ENCODE measurements around the gene ABHD11.

The ABHD11 gene

GRCh38 chr7:73712773-73713172 is 25.8 kb downstream of the ABHD11 start:
- peaks cover 14 to 20% of the 10 kb centered on the region in 2 donors for H3K4me1 ChIP-seq (ENCODE audit: control insufficient read depth in 1 of 2, insufficient read depth in 2 of 2, low read length in 2 of 2)
- H3K9me3 ChIP-seq (ENCODE audit: control insufficient read depth in 1 of 2, low read length in 2 of 2): no peaks in the 10 kb centered on the region
- H3K27ac ChIP-seq (ENCODE audit: low read depth, low read length): no peak overlapping the region
- no peak overlapping the region for H3K9ac ChIP-seq (ENCODE audit: low read depth in 1 of 2, low read length in 2 of 2)
- H3K36me3 ChIP-seq (ENCODE audit: control insufficient read depth in 1 of 2, insufficient read depth in 2 of 2, low read length in 2 of 2): no peaks in the 10 kb centered on the region
- no peaks in the 10 kb centered on the region for H3K27me3 ChIP-seq (ENCODE audit: control insufficient read depth in 1 of 2, insufficient read depth in 2 of 2, low read length in 2 of 2)
- no peak overlapping the region for H3K4me3 ChIP-seq (ENCODE audit: low read depth in 1 of 2, low read length in 2 of 2)

- Histone ChIP-seq H3K9me3 (ENCODE audit: control insufficient read depth in 1 of 2, low read length in 2 of 2) (no peaks in the 10 kb centered on the region), H3K9ac (ENCODE audit: low read depth in 1 of 2, low read length in 2 of 2) (no peak overlapping the region), H3K4me3 (ENCODE audit: low read depth in 1 of 2, low read length in 2 of 2) (no peak overlapping the region), H3K27me3 (ENCODE audit: control insufficient read depth in 1 of 2, insufficient read depth in 2 of 2, low read length in 2 of 2) (no peaks in the 10 kb centered on the region), H3K27ac (ENCODE audit: low read depth, low read length) (no peak overlapping the region), H3K4me1 (ENCODE audit: control insufficient read depth in 1 of 2, insufficient read depth in 2 of 2, low read length in 2 of 2) (peaks cover 6 to 12% of the 10 kb centered on the region in 2 donors), H3K36me3 (ENCODE audit: control insufficient read depth in 1 of 2, insufficient read depth in 2 of 2, low read length in 2 of 2) (no peaks in the 10 kb centered on the region)
Observed at GRCh38 chr7:73708961-73709549, 29.5 kb downstream of the ABHD11 start.

- H3K27ac ChIP-seq (ENCODE audit: low read depth, low read length): no peak overlapping the region
- H3K9ac ChIP-seq (ENCODE audit: low read depth in 1 of 2, low read length in 2 of 2): peak overlapping the region in 1 of 2 donors; percentile 47
- H3K4me3 ChIP-seq (ENCODE audit: low read depth in 1 of 2, low read length in 2 of 2): no peak overlapping the region
- H3K9me3 ChIP-seq (ENCODE audit: control insufficient read depth in 1 of 2, low read length in 2 of 2): no peaks in the 10 kb centered on the region
- H3K36me3 ChIP-seq (ENCODE audit: control insufficient read depth in 1 of 2, insufficient read depth in 2 of 2, low read length in 2 of 2): no peaks in the 10 kb centered on the region
- peaks cover 17 to 22% of the 10 kb centered on the region in 2 donors for H3K4me1 ChIP-seq (ENCODE audit: control insufficient read depth in 1 of 2, insufficient read depth in 2 of 2, low read length in 2 of 2)
- no peaks in the 10 kb centered on the region for H3K27me3 ChIP-seq (ENCODE audit: control insufficient read depth in 1 of 2, insufficient read depth in 2 of 2, low read length in 2 of 2)
Observed at GRCh38 chr7:73707045-73707631, 31.5 kb downstream of the ABHD11 start.

GRCh38 chr7:73706126-73707044 is 32.2 kb downstream of the ABHD11 start:
- H3K9me3 ChIP-seq (ENCODE audit: control insufficient read depth in 1 of 2, low read length in 2 of 2): no peaks in the 10 kb centered on the region
- H3K27ac ChIP-seq (ENCODE audit: low read depth, low read length): no peak overlapping the region
- peaks cover 24 to 28% of the 10 kb centered on the region in 2 donors for H3K4me1 ChIP-seq (ENCODE audit: control insufficient read depth in 1 of 2, insufficient read depth in 2 of 2, low read length in 2 of 2)
- H3K4me3 ChIP-seq (ENCODE audit: low read depth in 1 of 2, low read length in 2 of 2): no peak overlapping the region
- no peaks in the 10 kb centered on the region for H3K27me3 ChIP-seq (ENCODE audit: control insufficient read depth in 1 of 2, insufficient read depth in 2 of 2, low read length in 2 of 2)
- H3K9ac ChIP-seq (ENCODE audit: low read depth in 1 of 2, low read length in 2 of 2): no peak overlapping the region
- no peaks in the 10 kb centered on the region for H3K36me3 ChIP-seq (ENCODE audit: control insufficient read depth in 1 of 2, insufficient read depth in 2 of 2, low read length in 2 of 2)

- Histone ChIP-seq H3K27ac (ENCODE audit: low read depth, low read length) (no peak overlapping the region), H3K27me3 (ENCODE audit: control insufficient read depth in 1 of 2, insufficient read depth in 2 of 2, low read length in 2 of 2) (no peaks in the 10 kb centered on the region), H3K9ac (ENCODE audit: low read depth in 1 of 2, low read length in 2 of 2) (no peak overlapping the region), H3K4me3 (ENCODE audit: low read depth in 1 of 2, low read length in 2 of 2) (no peak overlapping the region), H3K9me3 (ENCODE audit: control insufficient read depth in 1 of 2, low read length in 2 of 2) (no peaks in the 10 kb centered on the region), H3K4me1 (ENCODE audit: control insufficient read depth in 1 of 2, insufficient read depth in 2 of 2, low read length in 2 of 2) (peaks cover 24 to 28% of the 10 kb centered on the region in 2 donors), H3K36me3 (ENCODE audit: control insufficient read depth in 1 of 2, insufficient read depth in 2 of 2, low read length in 2 of 2) (no peaks in the 10 kb centered on the region)
Observed at GRCh38 chr7:73705551-73705920, 33.1 kb downstream of the ABHD11 start.

- Histone ChIP-seq H3K36me3 (ENCODE audit: control insufficient read depth in 1 of 2, insufficient read depth in 2 of 2, low read length in 2 of 2) (no peaks in the 10 kb centered on the region), H3K4me3 (ENCODE audit: low read depth in 1 of 2, low read length in 2 of 2) (peak overlapping the region in 1 of 2 donors; percentile 15), H3K9ac (ENCODE audit: low read depth in 1 of 2, low read length in 2 of 2) (peak overlapping the region in 1 of 2 donors; percentile 4), H3K27ac (ENCODE audit: low read depth, low read length) (no peak overlapping the region), H3K27me3 (ENCODE audit: control insufficient read depth in 1 of 2, insufficient read depth in 2 of 2, low read length in 2 of 2) (no peaks in the 10 kb centered on the region), H3K9me3 (ENCODE audit: control insufficient read depth in 1 of 2, low read length in 2 of 2) (no peaks in the 10 kb centered on the region), H3K4me1 (ENCODE audit: control insufficient read depth in 1 of 2, insufficient read depth in 2 of 2, low read length in 2 of 2) (peaks cover 24 to 28% of the 10 kb centered on the region in 2 donors)
Observed at GRCh38 chr7:73704640-73705550, 33.7 kb downstream of the ABHD11 start.

GRCh38 chr7:73703757-73704639 is 34.6 kb downstream of the ABHD11 start:
- no peak overlapping the region for H3K27ac ChIP-seq (ENCODE audit: low read depth, low read length)
- peaks cover 0 to 7% of the 10 kb centered on the region in 2 donors for H3K36me3 ChIP-seq (ENCODE audit: control insufficient read depth in 1 of 2, insufficient read depth in 2 of 2, low read length in 2 of 2)
- peaks cover 24 to 28% of the 10 kb centered on the region in 2 donors for H3K4me1 ChIP-seq (ENCODE audit: control insufficient read depth in 1 of 2, insufficient read depth in 2 of 2, low read length in 2 of 2)
- H3K9me3 ChIP-seq (ENCODE audit: control insufficient read depth in 1 of 2, low read length in 2 of 2): no peaks in the 10 kb centered on the region
- no peaks in the 10 kb centered on the region for H3K27me3 ChIP-seq (ENCODE audit: control insufficient read depth in 1 of 2, insufficient read depth in 2 of 2, low read length in 2 of 2)
- peak overlapping the region in 1 of 2 donors; percentile 4 for H3K9ac ChIP-seq (ENCODE audit: low read depth in 1 of 2, low read length in 2 of 2)
- H3K4me3 ChIP-seq (ENCODE audit: low read depth in 1 of 2, low read length in 2 of 2): peak overlapping the region in 1 of 2 donors; percentile 15

- peaks cover 4 to 12% of the 10 kb centered on the region in 2 donors for H3K36me3 ChIP-seq (ENCODE audit: control insufficient read depth in 1 of 2, insufficient read depth in 2 of 2, low read length in 2 of 2)
- H3K27me3 ChIP-seq (ENCODE audit: control insufficient read depth in 1 of 2, insufficient read depth in 2 of 2, low read length in 2 of 2): no peaks in the 10 kb centered on the region
- H3K27ac ChIP-seq (ENCODE audit: low read depth, low read length): no peak overlapping the region
Observed at GRCh38 chr7:73703225-73703624, 35.4 kb downstream of the ABHD11 start.

GRCh38 chr7:73702665-73703064 is 35.9 kb downstream of the ABHD11 start:
- Histone ChIP-seq H3K36me3 (ENCODE audit: control insufficient read depth in 1 of 2, insufficient read depth in 2 of 2, low read length in 2 of 2) (peaks cover 6 to 14% of the 10 kb centered on the region in 2 donors), H3K9me3 (ENCODE audit: control insufficient read depth in 1 of 2, low read length in 2 of 2) (no peaks in the 10 kb centered on the region), H3K27ac (ENCODE audit: low read depth, low read length) (peak overlapping the region; percentile 4), H3K27me3 (ENCODE audit: control insufficient read depth in 1 of 2, insufficient read depth in 2 of 2, low read length in 2 of 2) (no peaks in the 10 kb centered on the region), H3K4me1 (ENCODE audit: control insufficient read depth in 1 of 2, insufficient read depth in 2 of 2, low read length in 2 of 2) (peaks cover 24 to 28% of the 10 kb centered on the region in 2 donors), H3K4me3 (ENCODE audit: low read depth in 1 of 2, low read length in 2 of 2) (no peak overlapping the region), H3K9ac (ENCODE audit: low read depth in 1 of 2, low read length in 2 of 2) (no peak overlapping the region)

More at GRCh38 chr7:73703225-73703624, 35.4 kb downstream of the ABHD11 start:
- peaks cover 24 to 28% of the 10 kb centered on the region in 2 donors for H3K4me1 ChIP-seq (ENCODE audit: control insufficient read depth in 1 of 2, insufficient read depth in 2 of 2, low read length in 2 of 2)
- no peak overlapping the region for H3K9ac ChIP-seq (ENCODE audit: low read depth in 1 of 2, low read length in 2 of 2)
- H3K9me3 ChIP-seq (ENCODE audit: control insufficient read depth in 1 of 2, low read length in 2 of 2): no peaks in the 10 kb centered on the region
- H3K4me3 ChIP-seq (ENCODE audit: low read depth in 1 of 2, low read length in 2 of 2): no peak overlapping the region

Measured in duodenal mucosa (tissue), 2 donors.